GM19452 (cell line): ENCODE measurements around the gene PLCD1.
"Not testable (repeated sequence)": the region's sequence is repeated elsewhere in the genome, so short reads cannot be mapped to it uniquely, and the experiment has no call there.

Experiments used
- ATAC-seq: cut with Tn5 transposase; IDR thresholded peaks from one replicate; pipeline ENCODE4 v1.9.1; 2021; ENCODE audit not compliant: unreplicated experiment

PLCD1 gene

GRCh38 chr3:38029400-38030125 is at the start of gene PLCD1:
PLCD1 (minus strand) TSS chr3:38029642; CDS start chr3:38029539, 103 bp downstream.
- ATAC-seq = no peak

- not testable (repeated sequence) for ATAC-seq
Observed at GRCh38 chr3:38077073-38077472, 47.6 kb upstream of the PLCD1 start.

GRCh38 chr3:38070013-38070412 is 40.6 kb upstream of the PLCD1 start:
- ATAC-seq = no peak

- ATAC-seq = no peak
Observed at GRCh38 chr3:38067508-38068233, 38.2 kb upstream of the PLCD1 start.

GRCh38 chr3:38064453-38064852 is 35.0 kb upstream of the PLCD1 start:
- not testable (repeated sequence) for ATAC-seq

- ATAC-seq = no peak
Observed at GRCh38 chr3:38062809-38063208, 33.4 kb upstream of the PLCD1 start.

- no peak for ATAC-seq
Observed at GRCh38 chr3:38059591-38059990, 30.1 kb upstream of the PLCD1 start.

GRCh38 chr3:38059148-38059547 is 29.7 kb upstream of the PLCD1 start:
- ATAC-seq = no peak

GRCh38 chr3:38054499-38055001 is 25.1 kb upstream of the PLCD1 start:
- no peak for ATAC-seq

- ATAC-seq = not testable (repeated sequence)
Observed at GRCh38 chr3:38053813-38054498, 24.5 kb upstream of the PLCD1 start.

- not testable (repeated sequence) for ATAC-seq
Observed at GRCh38 chr3:38053286-38053685, 23.8 kb upstream of the PLCD1 start.

- ATAC-seq = no peak
Observed at GRCh38 chr3:38051131-38051530, 21.7 kb upstream of the PLCD1 start.

- ATAC-seq = no peak
Observed at GRCh38 chr3:38049358-38050126, 20.1 kb upstream of the PLCD1 start.

- no peak for ATAC-seq
Observed at GRCh38 chr3:38047896-38048295, 18.5 kb upstream of the PLCD1 start.

GRCh38 chr3:38046821-38047220 is 17.4 kb upstream of the PLCD1 start:
- ATAC-seq = no peak

GRCh38 chr3:38046027-38046426 is 16.6 kb upstream of the PLCD1 start:
- no peak for ATAC-seq

GRCh38 chr3:38043486-38043885 is 14.0 kb upstream of the PLCD1 start:
- ATAC-seq = no peak

- ATAC-seq = no peak
Observed at GRCh38 chr3:38040401-38040800, 11.0 kb upstream of the PLCD1 start.

- peak; percentile 56 for ATAC-seq
Observed at GRCh38 chr3:38039899-38040261, 10.4 kb upstream of the PLCD1 start.

GRCh38 chr3:38039101-38039898 is 9.9 kb upstream of the PLCD1 start, which contains the start of gene DLEC1:
DLEC1 (plus strand) TSS chr3:38039208; CDS start chr3:38039226, 18 bp downstream.
- peak; percentile 86 for ATAC-seq
